Activated CD4-positive, CD25-positive, alpha-beta regulatory T cell treated with anti-CD3 and anti-CD28 coated beads, Interleukin-2, amount 50 U/mL, for 72 hours (primary cell): Measurements from ENCODE around the gene TMEM135.

Experiments used
- DNase-seq: peaks from one replicate; pipeline ENCODE4 v3.0.0; 2021

TMEM135 gene

DNA sequence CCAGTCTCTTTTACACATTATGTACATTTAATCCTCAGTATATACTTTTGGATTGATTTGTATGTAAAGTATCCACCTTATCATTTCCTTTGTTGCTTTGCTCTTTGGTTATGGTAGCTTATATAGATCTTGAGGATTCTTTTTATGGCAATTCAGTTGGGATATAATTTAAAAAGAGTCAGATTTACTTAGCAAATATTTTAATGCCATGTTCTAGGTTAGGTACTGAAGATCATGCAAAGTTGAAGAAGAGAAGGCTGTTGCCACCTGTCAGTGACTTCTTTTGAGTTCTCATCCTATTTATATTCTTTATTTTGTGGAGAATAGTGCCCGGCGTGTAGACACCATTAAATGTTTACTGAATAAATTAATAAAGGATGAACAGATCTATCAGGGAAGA lies 279.7 kb downstream of the TMEM135 start:
- DNase-seq: no peak

DNA sequence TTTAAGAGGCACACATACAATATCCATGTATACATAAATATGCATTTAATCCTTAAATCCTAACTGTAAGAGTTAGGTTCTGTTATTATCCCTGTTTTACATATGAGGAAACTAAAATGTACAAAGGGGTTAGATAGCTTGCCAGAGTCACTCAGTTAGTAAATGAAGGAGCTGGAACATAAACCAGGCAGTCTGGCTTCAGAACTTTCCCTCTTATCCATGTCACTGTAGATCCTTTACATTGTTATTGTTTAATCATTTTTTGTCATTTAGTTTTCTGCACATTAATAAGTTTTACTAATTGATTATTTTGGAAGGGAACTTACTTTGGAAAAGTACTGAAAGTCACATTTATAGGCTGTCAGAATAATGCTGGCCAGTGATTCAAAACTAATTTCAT lies 282.4 kb downstream of the TMEM135 start:
- DNase-seq: no peak

DNA sequence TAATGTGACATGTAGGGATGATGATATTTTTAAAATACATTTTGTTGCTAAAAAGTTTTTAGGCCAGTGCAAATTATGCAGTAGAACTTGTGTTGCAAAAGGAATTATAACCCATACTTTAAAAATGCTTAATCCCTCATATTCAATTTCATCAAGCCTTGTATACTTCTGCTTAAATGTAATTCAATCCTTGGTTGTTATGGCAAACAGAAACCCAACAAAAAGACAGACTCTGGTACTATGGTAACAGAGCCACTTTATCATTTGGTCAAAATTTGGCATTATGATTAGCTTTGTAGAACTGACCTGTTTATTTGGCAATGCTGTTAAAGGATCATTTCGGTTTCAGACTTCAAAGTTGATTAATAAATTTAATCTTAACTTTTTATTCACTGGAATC lies 284.8 kb downstream of the TMEM135 start:
- DNase-seq: no peak

DNA sequence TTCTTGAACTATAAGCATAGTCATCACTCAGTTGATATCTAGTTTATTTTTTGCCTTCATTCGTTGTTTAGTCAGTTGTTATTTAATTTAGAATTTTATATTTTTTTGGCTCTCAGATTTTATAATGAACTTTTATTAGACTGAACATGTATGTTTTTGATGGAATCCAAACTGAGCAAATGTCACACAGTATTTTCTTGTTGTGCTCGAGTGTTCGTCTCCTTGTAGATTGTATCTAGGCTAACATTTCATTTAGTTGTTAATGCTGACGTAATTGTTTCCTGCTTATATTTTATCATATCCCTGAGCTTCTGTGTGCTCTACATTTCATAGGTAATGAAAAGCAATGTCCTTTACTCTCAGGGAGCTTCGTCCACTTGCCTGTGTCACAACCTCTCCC lies 286.2 kb downstream of the TMEM135 start:
- DNase-seq: no peak

DNA sequence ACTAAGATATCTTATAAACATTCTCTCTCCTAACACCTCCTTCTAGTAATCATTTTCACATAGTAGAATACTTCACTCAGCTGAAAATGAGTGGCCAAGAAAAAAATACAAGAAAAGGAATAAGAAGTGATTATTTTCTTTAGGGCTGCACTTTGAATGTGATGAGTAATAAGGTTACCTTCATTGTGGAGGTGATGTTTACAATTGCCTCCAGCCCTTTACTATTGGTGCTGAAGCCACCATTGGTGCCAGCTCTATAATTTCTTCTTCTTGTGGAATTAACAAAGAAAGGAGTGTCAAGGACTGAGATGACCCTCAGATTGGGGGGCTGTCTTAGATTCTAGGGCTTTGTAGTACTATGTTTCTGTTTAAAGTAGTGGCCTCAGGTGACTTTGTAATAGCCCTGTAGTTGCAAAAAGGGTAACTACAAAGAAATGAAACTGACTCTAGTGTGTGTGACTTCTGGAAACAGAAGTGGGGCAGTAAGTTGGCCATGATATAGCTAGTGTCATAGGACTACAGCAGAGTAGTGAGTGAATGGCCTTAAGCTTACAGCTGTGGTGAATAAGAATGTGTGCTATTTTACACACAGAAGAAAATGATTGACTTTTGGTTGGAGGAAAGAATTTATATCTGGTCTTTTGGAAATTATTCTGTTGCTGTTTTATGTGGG lies 287.2 kb downstream of the TMEM135 start:
- no peak for DNase-seq

DNA sequence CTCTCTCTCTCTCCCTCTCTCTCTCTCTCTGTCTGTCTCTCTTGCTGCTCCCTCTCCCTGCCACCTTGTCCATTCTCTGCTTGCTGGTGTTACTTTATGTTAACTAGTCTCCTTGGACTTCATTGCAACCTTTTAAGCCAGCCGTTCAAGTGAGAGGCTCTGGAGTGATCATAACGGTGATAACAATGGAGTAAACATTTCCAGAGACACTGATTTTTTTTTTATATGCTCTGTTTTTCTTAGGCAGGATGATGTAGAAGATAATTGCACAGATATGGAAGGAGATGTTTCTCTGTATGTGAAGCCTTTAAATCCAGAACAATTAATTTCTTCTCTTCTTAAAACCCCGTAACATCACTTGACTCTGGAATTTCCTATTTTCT lies 287.7 kb downstream of the TMEM135 start:
- DNase-seq: no peak

DNA sequence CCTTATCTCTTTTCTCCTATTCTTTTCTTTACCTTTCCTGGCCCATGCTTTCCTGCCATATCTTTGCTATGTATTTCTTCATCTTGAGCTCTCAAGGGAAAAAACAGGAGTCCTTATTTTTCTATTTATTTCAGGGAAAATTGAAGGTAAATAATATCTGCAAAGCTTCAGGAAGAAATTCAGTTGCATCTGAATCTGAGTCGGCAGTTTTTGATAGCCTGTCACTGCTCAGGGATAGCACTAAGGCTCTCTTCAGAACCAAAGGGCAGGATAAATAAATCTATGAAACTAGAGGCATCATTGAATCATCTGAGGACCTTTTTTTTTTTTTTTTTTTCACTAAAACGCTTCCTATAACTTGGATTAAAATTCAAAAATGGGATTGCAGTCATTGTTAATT lies 288.9 kb downstream of the TMEM135 start:
- no peak for DNase-seq

DNA sequence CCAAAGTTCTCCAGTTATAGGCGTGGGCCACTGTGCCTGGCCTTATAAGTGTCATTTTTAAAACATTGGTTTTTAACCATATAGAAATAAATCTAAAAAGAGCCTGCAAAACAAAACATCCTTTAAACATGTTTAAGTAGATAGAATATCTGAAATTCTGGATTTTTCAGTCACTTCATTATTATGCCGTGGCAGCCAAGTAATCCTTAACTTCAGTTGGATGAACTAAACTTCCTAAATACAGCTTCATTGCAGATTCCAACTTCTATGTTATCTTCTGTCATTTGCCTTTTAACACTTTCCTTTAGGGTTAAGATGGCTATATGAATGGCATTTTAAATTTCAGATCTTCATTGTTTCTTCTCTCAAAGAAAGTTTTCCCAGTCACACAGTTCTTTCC lies 291.4 kb downstream of the TMEM135 start:
- DNase-seq: no peak

DNA sequence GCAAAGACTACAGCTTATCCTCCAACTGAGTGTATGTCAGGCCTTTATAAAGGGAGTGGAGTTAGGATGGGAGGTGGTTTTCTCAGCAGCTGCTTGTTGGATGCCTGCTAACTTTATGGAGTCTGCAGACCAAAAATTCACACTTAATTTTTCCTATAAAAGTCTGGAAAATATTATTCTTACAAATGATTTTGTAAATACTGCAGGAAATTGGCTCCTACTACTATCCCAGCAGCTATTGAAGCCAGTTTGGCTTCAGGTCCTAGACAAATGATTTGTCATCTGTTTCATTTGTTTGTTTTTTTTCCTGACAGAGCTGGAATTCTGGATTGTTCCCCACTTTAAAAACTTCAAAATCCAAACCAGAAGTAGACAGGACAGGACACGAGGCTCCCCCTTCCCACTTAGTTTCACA lies 292.5 kb downstream of the TMEM135 start:
- no peak for DNase-seq

DNA sequence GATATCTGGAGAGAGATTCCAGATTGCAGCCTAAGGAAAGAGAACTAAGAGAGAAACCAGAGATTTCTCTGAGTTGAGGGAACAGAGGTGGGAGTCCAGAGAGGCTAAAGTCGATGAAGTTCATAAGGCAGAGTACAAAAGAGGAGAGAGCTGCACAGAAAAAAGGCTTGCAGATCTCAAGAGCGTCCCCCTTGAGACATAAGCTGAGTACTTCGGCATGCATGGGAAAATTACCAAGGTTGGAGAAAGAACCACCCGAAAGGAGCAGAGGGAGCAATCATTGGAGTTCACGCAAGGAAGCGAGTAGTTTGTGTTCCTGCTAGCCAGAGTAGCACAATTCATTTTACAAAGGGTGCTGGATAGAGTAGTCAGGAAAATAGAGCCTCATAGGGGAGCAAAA lies 293.5 kb downstream of the TMEM135 start:
- DNase-seq: no peak

DNA sequence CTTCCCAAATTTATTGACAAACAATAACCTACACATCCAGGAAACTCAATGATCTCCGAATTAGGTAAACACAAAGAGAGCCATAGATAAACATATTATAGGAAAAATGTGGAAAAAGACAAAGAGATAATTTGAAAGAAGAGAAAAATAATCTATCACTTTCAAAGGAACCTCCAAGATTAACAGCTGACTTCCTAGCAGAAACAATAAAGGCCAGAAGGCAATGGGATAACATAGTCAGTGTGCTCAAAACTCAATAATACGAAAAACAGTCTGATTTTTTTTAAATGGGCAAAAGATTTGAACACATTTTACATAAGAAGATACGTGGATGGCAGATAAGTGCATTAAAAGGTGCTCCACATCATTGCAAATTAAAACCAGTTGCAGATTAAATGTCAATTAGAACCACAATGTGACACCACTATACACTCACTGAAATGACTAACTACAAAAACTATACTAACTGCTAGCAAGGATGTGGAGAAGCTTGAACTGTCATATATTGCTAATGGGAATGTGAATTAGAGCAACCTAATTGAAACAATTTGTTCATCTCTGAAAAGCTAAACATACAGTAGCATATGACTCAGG lies 300.4 kb downstream of the TMEM135 start:
- DNase-seq: no peak

DNA sequence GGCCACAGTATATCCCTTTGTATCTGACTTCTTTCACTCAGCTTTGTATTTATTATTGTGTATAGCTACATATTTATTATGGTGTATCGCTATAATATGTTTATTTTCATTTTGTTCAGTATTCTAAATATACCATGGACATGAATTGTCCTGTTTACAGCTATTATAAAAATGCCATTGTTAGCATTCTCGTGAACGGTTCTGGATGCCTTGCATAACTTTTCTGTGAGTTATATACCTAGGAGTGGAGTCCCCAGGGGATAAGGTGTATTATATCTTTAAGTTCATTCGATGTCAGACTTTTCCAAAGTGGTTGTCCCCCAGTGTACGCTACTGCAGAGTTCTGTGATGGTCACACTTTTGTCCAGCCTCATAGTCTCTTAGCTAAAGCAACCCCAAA lies 301.7 kb downstream of the TMEM135 start:
- DNase-seq: no peak

DNA sequence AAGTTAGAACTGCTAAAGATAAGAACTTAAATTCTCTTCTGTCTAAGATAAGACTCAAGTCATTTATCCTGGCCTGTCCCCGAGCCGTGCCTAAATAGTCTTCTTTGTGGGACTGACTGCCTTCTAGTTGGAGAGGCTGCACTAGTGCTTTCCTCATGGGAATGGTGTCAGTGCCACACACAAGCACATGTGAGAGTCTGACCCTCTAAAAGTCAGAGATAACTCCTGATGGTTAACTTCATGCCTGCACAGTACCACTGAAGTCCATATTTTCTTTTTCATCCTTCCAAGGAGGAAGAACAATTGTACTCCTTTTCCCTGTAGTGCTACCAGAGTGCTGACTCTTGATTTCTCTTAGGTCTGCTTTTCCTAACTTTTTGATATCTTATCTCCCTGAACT lies 309.7 kb downstream of the TMEM135 start:
- DNase-seq: no peak

DNA sequence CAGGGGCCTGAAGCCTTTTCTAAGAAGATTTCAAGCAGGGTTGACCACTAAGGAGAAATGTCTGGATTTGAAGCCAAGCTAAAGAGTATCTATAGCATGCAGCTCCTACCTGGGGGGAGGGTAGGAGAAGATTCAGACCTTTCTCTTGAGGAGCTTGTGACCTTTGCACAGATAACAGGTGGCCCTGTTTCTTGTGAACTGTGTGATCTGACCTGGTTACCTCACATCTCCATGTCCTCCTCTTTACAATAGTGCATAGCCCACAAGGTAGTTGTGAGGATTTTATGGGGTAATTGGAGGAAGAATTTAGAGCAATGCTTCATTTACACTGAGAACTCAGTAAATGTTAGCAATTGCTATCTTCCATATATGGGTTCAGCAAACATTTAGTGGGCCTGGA lies 310.1 kb downstream of the TMEM135 start:
- no peak for DNase-seq

DNA sequence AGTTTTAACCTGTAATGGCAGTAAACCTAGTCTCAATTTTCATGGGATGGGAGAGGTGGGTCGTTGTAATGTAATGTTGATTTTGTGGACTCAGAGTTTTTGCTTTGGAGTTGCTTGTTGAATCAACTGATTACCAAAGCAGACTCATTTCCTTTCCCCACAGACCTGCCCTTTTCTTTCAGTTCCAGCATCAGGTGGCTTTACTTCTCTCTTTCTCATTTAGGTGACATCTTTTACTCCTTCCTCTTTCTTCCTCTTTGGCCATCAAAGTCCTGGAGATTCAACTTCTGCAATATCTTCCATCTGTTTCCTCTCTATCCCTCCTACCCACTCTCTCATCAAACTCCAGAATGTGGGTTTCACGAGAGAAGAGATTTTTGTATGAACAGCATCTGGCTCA lies 313.9 kb downstream of the TMEM135 start:
- no peak for DNase-seq

DNA sequence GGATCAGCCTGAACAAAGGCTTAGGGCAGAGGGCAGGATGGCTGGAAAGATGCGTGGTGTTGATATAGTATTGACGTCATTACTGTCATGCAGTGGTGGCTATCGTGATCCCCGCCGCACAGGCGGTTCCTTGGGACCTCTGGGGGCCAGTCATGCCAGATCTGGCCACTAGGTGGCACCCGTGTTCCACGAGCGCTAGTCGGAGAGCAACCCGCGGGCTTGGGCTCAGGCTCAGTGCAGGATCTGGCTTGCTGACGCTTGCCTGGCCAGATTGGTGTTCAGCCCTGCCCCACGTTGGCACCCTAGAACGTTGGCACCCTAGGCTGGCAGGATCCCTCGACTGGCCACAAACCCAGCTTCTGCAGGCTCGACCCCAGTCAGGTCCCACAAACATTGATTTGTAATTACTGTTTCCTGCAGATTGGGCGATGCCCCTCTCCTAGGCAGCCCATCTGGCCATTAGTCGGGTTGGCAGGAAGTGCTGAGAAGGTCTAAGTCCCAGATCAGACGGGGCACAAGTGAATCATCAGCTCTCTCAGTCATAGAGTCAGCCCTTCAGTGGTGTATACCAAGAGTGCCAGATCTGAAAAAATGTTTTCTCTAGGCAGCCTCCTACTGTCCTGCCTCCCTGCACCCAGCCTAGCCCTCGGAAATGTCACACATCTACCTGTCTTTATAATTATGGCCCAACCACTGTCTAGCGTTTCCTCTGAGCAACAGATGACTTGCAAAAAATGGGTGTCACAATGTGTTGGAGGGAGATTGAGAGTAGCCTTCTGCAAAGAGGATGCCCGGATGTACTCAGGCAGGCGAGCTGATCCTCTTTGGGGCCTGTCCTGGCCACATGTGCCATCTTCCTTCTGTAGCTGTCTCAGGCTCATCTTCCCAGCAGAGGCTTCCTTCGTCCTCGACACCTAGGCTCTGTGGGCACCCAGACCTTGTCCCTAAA lies 315.3 kb downstream of the TMEM135 start:
- DNase-seq: peak; percentile 90

DNA sequence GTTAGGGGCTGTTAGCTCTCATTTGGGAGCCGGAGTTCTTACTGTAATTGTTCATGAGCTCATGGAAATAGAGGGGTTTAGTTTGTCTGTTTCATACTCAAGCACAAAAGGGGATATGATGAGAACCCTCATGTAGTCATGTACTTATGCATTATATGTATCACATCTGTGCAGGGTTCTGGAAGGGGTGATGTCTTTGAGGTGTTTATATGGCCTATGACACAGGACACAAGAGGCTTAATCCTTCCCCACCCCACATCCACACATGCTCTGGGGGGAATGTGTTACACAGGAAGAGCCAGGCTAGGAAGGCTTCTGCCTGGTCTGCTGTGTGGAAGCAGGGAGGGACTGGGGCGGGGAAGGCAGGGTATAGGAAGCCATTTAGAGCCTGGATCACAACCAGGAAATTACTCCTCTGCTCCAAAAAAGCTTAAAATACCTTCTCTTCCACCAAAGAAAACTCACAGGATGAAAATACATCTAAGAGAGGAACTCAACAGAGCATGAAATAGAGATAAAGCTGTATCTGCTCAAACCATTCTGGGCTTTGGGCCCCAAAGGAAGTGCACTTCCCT lies 316.1 kb downstream of the TMEM135 start:
- DNase-seq: no peak

DNA sequence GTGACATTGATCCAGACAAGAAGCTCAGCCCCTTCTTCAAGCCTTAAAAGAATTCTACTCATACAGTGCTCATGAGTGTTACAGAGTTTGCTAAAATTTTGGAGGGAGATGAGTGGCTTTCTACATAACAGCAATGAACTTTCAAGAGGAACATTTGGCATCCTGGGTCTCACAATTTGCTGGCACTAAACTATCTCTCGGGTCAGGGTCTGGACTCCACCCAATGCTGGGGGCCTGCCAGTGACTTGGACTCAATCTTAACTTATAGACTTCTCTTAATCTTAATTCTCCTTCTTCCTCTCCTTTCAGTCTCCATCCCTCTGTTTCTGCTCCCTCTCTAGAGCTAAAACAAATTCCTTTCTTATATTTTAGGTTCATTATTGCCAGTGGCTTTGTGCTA lies 317.9 kb downstream of the TMEM135 start:
- no peak for DNase-seq

DNA sequence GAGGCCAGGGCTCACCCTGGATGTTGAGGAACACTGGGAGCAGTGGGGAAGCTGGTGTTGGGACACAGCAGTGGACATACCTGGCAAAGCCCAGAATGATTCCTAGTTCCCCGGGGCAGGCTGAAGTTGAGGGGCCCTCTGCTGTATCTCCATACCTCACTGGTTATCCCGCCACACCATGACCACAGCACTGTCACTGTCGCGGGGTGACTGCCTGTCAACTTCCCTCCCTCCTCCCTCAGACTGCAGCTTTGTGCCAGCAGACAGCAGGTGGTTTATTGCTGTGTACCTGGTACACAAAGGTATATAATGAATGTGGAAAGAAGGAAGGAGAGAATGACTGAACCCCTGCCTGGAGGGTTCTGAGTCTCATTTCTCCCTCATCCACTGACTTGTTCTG lies 318.7 kb downstream of the TMEM135 start:
- no peak for DNase-seq

DNA sequence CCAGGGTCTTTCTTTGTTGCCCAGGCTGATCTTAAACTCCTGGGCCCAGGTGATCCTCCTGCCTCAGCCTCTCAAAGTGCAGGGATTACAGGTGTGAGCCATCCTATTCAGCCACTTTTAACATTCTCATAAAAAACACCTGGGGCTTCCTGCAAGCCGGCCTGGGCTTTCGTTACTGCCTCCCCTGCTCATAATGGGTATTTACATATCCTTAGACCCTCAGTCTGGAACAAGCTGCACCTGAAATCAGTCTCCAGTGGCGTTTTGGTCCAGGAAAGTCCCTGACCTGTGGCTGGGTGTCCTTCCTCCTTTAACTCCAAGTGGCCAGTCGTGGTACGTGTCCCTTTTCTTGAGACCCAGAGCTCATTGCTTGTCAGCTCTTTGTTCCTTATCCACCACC lies 320.7 kb downstream of the TMEM135 start:
- no peak for DNase-seq

DNA sequence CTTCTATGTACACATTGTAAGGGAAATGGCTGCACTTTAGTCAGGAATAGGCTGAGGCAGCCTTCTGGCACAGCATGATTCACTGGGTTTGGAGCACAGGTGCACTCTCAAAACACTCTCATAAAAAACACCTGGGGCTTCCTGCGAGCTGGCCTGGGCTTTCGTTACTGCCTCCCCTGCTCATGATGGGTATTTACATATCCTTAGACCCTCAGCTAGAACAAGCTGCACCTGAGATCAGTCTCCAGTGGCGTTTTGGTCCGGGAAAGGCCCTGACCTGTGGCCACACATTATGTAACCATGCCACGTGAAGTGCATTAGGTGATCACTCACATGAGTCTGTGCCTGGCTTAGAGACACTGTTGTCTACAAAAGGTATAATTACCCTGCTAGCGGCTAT lies 321.7 kb downstream of the TMEM135 start:
- DNase-seq: no peak

DNA sequence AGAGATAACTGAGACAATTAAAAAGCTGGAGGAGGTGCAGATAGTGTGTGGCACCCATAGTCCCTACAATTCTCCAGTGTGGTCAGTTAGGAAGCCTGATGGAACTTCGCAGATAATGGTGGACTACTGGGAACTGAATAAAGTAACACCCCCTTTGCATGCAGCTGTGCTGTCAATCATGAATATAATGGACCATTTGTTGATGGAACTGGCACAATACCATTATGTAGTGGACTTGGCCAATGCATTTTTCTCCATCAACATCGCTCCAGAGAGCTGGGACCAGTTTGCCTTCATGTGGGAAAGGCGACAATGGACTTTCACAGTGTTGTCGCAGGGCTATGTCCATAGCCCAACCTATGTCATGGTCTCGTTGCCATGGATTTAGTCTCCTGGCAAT lies 324.2 kb downstream of the TMEM135 start:
- no peak for DNase-seq

DNA sequence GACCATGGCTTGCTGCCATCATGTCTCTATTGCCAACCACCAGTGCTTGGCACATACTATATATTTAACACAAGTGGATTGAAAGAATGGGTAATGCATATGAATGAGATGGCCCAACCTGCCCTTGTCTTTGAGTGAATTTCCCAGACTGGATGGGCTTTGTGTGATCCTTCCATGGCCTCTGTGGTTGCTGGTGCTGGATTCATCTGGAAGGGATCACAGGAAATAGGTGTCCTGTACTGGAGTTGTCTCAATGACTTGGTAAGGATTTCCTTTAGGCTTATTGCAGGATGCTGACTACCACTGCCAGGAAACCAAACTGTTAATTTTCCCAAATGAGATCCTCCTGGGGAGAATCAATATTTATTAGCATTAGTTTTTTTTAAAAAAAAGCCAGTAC lies 328.6 kb downstream of the TMEM135 start:
- no peak for DNase-seq
